HFFc6 (cell line): ENCODE measurements around the gene CDC5L. TPM values are rescaled to one million over a fixed set of nuclear protein-coding genes. Genes with fewer than 3 reads are reported as not detected.

Source experiments
- DNase-seq: peaks from one replicate; pipeline ENCODE4 v3.0.0-alpha.2; 2018
- H3K27ac Mint-ChIP-seq: 2 replicates; pipeline ENCODE4 v1.8.0; 2020; ENCODE audit warnings: mild to moderate bottlenecking, mixed read lengths
- H3K27me3 Mint-ChIP-seq: 2 replicates; pipeline ENCODE4 v1.8.0; 2021; ENCODE audit warnings: mild to moderate bottlenecking, moderate library complexity, mixed read lengths; ENCODE audit not compliant: insufficient read depth
- H3K36me3 Mint-ChIP-seq: 2 replicates; pipeline ENCODE4 v1.8.0; 2021; ENCODE audit warnings: low read depth, mixed read lengths
- H3K4me1 Mint-ChIP-seq: 2 replicates; pipeline ENCODE4 v1.8.0; 2020; ENCODE audit warnings: low read depth, mixed read lengths
- H3K4me3 Mint-ChIP-seq: 2 replicates; pipeline ENCODE4 v1.8.0; 2020; ENCODE audit warnings: mild to moderate bottlenecking, moderate library complexity, mixed read lengths
- H3K9me3 Mint-ChIP-seq: 2 replicates; pipeline ENCODE4 v1.8.0; 2020; ENCODE audit warnings: mild to moderate bottlenecking, mixed read lengths
- CTCF ChIP-seq: fragments of 200-600 bp; sonication (generic); IDR thresholded peaks from 2 replicates; pipeline ENCODE4 v1.5.0; 2021; ENCODE audit warnings: antibody characterized with exemption, mild to moderate bottlenecking
- total RNA-seq, 6 experiments: library from RNA; stranded (reverse); fragmentation: NEBNext Ultra II Directional; extraction: Animal tissue kit (Norgen Biotek cat#: 25700); gene quantifications; 2 replicates in 1 of 6; 3 replicates in 5 of 6; pipeline ENCODE4 v1.2.3, GENCODE V29; 2021

Gene CDC5L
- total RNA-seq, 6 experiments from 2014 or later: 17.9 to 23.5 (median 21.6) TPM

- no peak for DNase-seq
- H3K4me3 Mint-ChIP-seq: no peak overlapping the region
- TF ChIP-seq CTCF: no peak
- peaks cover 3% of the 10 kb centered on the region for H3K27me3 Mint-ChIP-seq
- H3K27ac Mint-ChIP-seq: no peak overlapping the region
- no peaks in the 10 kb centered on the region for H3K9me3 Mint-ChIP-seq
- H3K4me1 Mint-ChIP-seq: peaks cover 20% of the 10 kb centered on the region
- H3K36me3 Mint-ChIP-seq: no peaks in the 10 kb centered on the region
Observed at GRCh38 chr6:44470746-44471145, 83.2 kb downstream of the CDC5L start.

- DNase-seq: no peak
- TF ChIP-seq CTCF: no peak
- Mint-ChIP-seq H3K9me3 (no peaks in the 10 kb centered on the region), H3K4me3 (no peak overlapping the region), H3K4me1 (peaks cover 20% of the 10 kb centered on the region), H3K36me3 (no peaks in the 10 kb centered on the region), H3K27me3 (peaks cover 3% of the 10 kb centered on the region), H3K27ac (no peak overlapping the region)
Observed at GRCh38 chr6:44471271-44471981, 83.9 kb downstream of the CDC5L start.

GRCh38 chr6:44472250-44472945, 84.9 kb downstream of the CDC5L start:
- TF ChIP-seq CTCF: no peak
- H3K27ac Mint-ChIP-seq: no peak overlapping the region
- no peak overlapping the region for H3K4me3 Mint-ChIP-seq
- peaks cover 20% of the 10 kb centered on the region for H3K4me1 Mint-ChIP-seq
- H3K9me3 Mint-ChIP-seq: no peaks in the 10 kb centered on the region
- no peak for DNase-seq
- no peaks in the 10 kb centered on the region for H3K36me3 Mint-ChIP-seq
- H3K27me3 Mint-ChIP-seq: peaks cover 3% of the 10 kb centered on the region

- H3K4me3 Mint-ChIP-seq: no peak overlapping the region
- H3K9me3 Mint-ChIP-seq: no peaks in the 10 kb centered on the region
- no peak overlapping the region for H3K27ac Mint-ChIP-seq
- DNase-seq: no peak
- peaks cover 3% of the 10 kb centered on the region for H3K27me3 Mint-ChIP-seq
- no peak for TF ChIP-seq CTCF
- H3K36me3 Mint-ChIP-seq: no peaks in the 10 kb centered on the region
- H3K4me1 Mint-ChIP-seq: peaks cover 20% of the 10 kb centered on the region
Observed at GRCh38 chr6:44473393-44474189, 86.1 kb downstream of the CDC5L start.

- Mint-ChIP-seq H3K4me1 (peaks cover 15% of the 10 kb centered on the region), H3K4me3 (no peak overlapping the region), H3K27me3 (peaks cover 3% of the 10 kb centered on the region), H3K9me3 (no peaks in the 10 kb centered on the region), H3K27ac (no peak overlapping the region), H3K36me3 (no peaks in the 10 kb centered on the region)
- TF ChIP-seq CTCF: no peak
- DNase-seq: no peak
Observed at GRCh38 chr6:44474190-44474631, 86.7 kb downstream of the CDC5L start.
